PC-3 (cell line): Measurements from ENCODE around the gene ACTL6A. TPM values are rescaled to one million over a fixed set of nuclear protein-coding genes. Genes with fewer than 3 reads are reported as not detected.
"Not testable (repeated sequence)": the region's sequence is repeated elsewhere in the genome, so short reads cannot be mapped to it uniquely, and the experiment has no call there.

Source experiments
- ATAC-seq: fragments of 200-7000 bp; cut with Tn5 transposase; 2 replicates; pipeline ENCODE4 v1.9.1; 2020; ENCODE audit warnings: mild to moderate bottlenecking, moderate library complexity
- Bru-seq: library from RNA; stranded (reverse); fragments of 400-500 nt; gene quantifications from one replicate; lab custom pipeline; 2021; lab: Mats Ljungman, UMichigan
- BruChase-seq, 2 experiments: library from RNA; stranded (reverse); fragments of 400-500 nt; gene quantifications; one replicate each; lab custom pipeline; 2021; lab: Mats Ljungman, UMichigan
- BruUV-seq: library from RNA; stranded (reverse); fragments of 400-500 nt; replicated peaks from 2 replicates; lab custom pipeline; 2021; lab: Mats Ljungman, UMichigan
- CTCF ChIA-PET: fragments of 300-600 bp; sonication (Branson Sonifier 250); formaldehyde crosslinking; loops from one replicate; lab custom pipeline; 2022; ENCODE audit warnings: antibody characterized with exemption; lab: Charles Lee
- POLR2A ChIA-PET: fragments of 300-600 bp; sonication (Branson Sonifier 250); formaldehyde crosslinking; loops from one replicate; lab custom pipeline; 2022; ENCODE audit warnings: antibody characterized with exemption; ENCODE audit not compliant: unreplicated experiment; lab: Charles Lee
- DNase-seq: peaks from one replicate; pipeline ENCODE4 v3.0.0-alpha.2; 2015
- H2AFZ ChIP-seq: fragments of 300-600 bp; sonication (generic); 2 replicates; pipeline ENCODE4 v1.6.0; 2016; ENCODE audit warnings: antibody characterized with exemption, low read length
- H3F3A ChIP-seq: fragments of 300-600 bp; sonication (generic); one replicate; pipeline ENCODE4 v1.6.0; 2017; ENCODE audit warnings: antibody characterized with exemption, low read length, control low read depth, mild to moderate bottlenecking; ENCODE audit not compliant: unreplicated experiment
- H3K27ac ChIP-seq: fragments of 300-600 bp; sonication (generic); 2 replicates; pipeline ENCODE4 v1.5.1; 2016; ENCODE audit warnings: mild to moderate bottlenecking, low read length
- H3K27me3 ChIP-seq: fragments of 300-600 bp; sonication (generic); 2 replicates; pipeline ENCODE4 v1.6.1; 2016; ENCODE audit warnings: low read length, mixed read lengths
- H3K36me3 ChIP-seq: fragments of 300-600 bp; sonication (generic); 2 replicates; pipeline ENCODE4 v1.6.1; 2016; ENCODE audit warnings: low read depth, mixed run types, low read length, mixed read lengths
- H3K4me1 ChIP-seq: fragments of 300-600 bp; sonication (generic); 2 replicates; pipeline ENCODE4 v1.5.1; 2016; ENCODE audit warnings: low read length; ENCODE audit not compliant: insufficient read depth
- H3K4me2 ChIP-seq: fragments of 300-600 bp; sonication (generic); 2 replicates; pipeline ENCODE4 v1.6.0; 2016; ENCODE audit warnings: low read length
- H3K4me3 ChIP-seq: fragments of 300-600 bp; sonication (generic); 2 replicates; pipeline ENCODE4 v1.5.1; 2016; ENCODE audit warnings: mild to moderate bottlenecking, low read length, mixed read lengths
- H3K79me2 ChIP-seq: fragments of 300-600 bp; sonication (generic); 2 replicates; pipeline ENCODE4 v1.6.1; 2017; ENCODE audit warnings: low read length, mixed read lengths
- H3K9ac ChIP-seq: fragments of 300-600 bp; sonication (generic); 2 replicates; pipeline ENCODE4 v1.6.0; 2016; ENCODE audit warnings: mild to moderate bottlenecking, low read length
- H3K9me2 ChIP-seq: fragments of 300-600 bp; sonication (generic); replicated peaks from 2 replicates; pipeline ENCODE4 v1.6.1; 2016; ENCODE audit warnings: mixed run types, low read length, mixed read lengths
- H3K9me3 ChIP-seq: fragments of 300-600 bp; sonication (generic); 2 replicates; pipeline ENCODE4 v1.6.1; 2016; ENCODE audit warnings: low read length, mixed read lengths
- H4K20me1 ChIP-seq: fragments of 300-600 bp; sonication (generic); 2 replicates; pipeline ENCODE4 v1.6.1; 2016; ENCODE audit warnings: low read length, mixed read lengths
- CTCF ChIP-seq: fragments of 300-600 bp; sonication (generic); conservative IDR thresholded peaks from 2 replicates; pipeline ENCODE4 v1.5.1; 2017; ENCODE audit warnings: antibody characterized with exemption, low read depth, mild to moderate bottlenecking, low read length
- EZH2 ChIP-seq: fragments of 300-600 bp; sonication (generic); IDR thresholded peaks from one replicate; pipeline ENCODE4 v1.6.1; 2017; ENCODE audit warnings: antibody characterized with exemption, mild to moderate bottlenecking, low read length; ENCODE audit not compliant: unreplicated experiment
- EZH2phosphoT487 ChIP-seq: fragments of 300-600 bp; sonication (generic); IDR thresholded peaks from 2 replicates; pipeline ENCODE4 v1.6.1; 2018; ENCODE audit warnings: mild to moderate bottlenecking, antibody characterized with exemption, low read length, borderline replicate concordance
- intact Hi-C: fragments of 100-400 bp; cut with micrococcal nuclease; formaldehyde crosslinking; loops from 2 replicates; pipeline ENCODE4 v1.9.0; 2023
- long read RNA-seq: library from polyadenylated mRNA; unstranded; transcript quantifications from one replicate; pipeline ENCODE4 v2.0.0, GENCODE V29; 2021; ENCODE audit not compliant: unreplicated experiment
- total RNA-seq: library from RNA; depleted of rRNA; stranded (reverse); fragments of >200 nt; gene quantifications from 2 replicates; pipeline ENCODE4 v1.2.3, GENCODE V29; 2014; rRNA removed

The ACTL6A gene
- 102 and 105 TPM in 2 replicates for total RNA-seq
- Bru-seq, nascent RNA = percentile 77 among the genes with signal in this experiment
- BruChase-seq, experiment 1, labeled RNA remaining after a 6-hour chase = percentile 86 among the genes with signal in this experiment
- percentile 78 among the genes with signal in this experiment for BruChase-seq, experiment 2, labeled RNA remaining after a 2-hour chase
- long read RNA-seq, transcript ACTL6A-203 (14 exons, 1,750 nt) = minor isoform, 18 of 180 reads
- long read RNA-seq, transcript ACTL6A-202 (14 exons, 1,901 nt) = major isoform, 125 of 180 reads
- long read RNA-seq, transcript ACTL6A-204 (2 exons, 457 nt) = minor isoform, 15 of 180 reads
- long read RNA-seq, partial matches to known transcripts = 12 of 180 reads
- long read RNA-seq, other reads (novel, unspliced or antisense) = 9 of 180 reads

- DNase-seq (peak; percentile 100), ATAC-seq (peak; percentile 94)
- Histone ChIP-seq H3K27me3 (no peaks in the 10 kb centered on the region), H2AFZ (peak within 1 kb of the TSS; percentile 83), H4K20me1 (peaks cover 11% of the 10 kb centered on the region; the same call in 1 of the 2 replicates), H3K9ac (peak within 1 kb of the TSS; percentile 87), H3K4me1 (peaks cover 23% of the 10 kb centered on the region), H3K4me3 (peak within 1 kb of the TSS; percentile 89), H3K4me2 (peak within 1 kb of the TSS; percentile 89), H3K9me2 (no peaks in the 10 kb centered on the region), H3K36me3 (no peaks in the 10 kb centered on the region), H3K9me3 (no peaks in the 10 kb centered on the region), H3F3A (no peaks in the 10 kb centered on the region), H3K27ac (peak within 1 kb of the TSS; percentile 49), H3K79me2 (peaks cover 46% of the 10 kb centered on the region)
- no TSS peak for BruUV-seq
- intact Hi-C loops = loop anchor here (1.0 to 5.0 kb wide), 5 partner anchors 42 to 595 kb away; partner anchors contain the start of genes MRPL47, NDUFB5 and PIK3CA
- POLR2A ChIA-PET = interaction anchor here (0.6 to 1.0 kb wide), 4 partner anchors 42 to 162 kb away, joined by 3 to 9 read pairs (median 4); partner anchors contain the start of genes MRPL47 and NDUFB5
- TF ChIP-seq EZH2phosphoT487 (no peak), EZH2 (no peak), CTCF (no peak)
- CTCF ChIA-PET = interaction anchor here (0.7 to 1.1 kb wide), 4 partner anchors 42 to 133 kb away, joined by 3 to 4 read pairs (median 3); partner anchors contain the start of genes MRPL47 and NDUFB5
These were observed at the start of gene ACTL6A for GRCh38 chr3:179562591-179563270. ACTL6A (plus strand) TSS chr3:179562926; CDS start chr3:179563093, 167 bp downstream.

- no peaks in the 10 kb centered on the region for H3F3A ChIP-seq
- intact Hi-C loops = no loop called here
- ATAC-seq (no peak), DNase-seq (peak; percentile 4)
- ChIA-PET POLR2A (no interaction called here), CTCF (no interaction called here)
- H3K4me3 ChIP-seq = no peak overlapping the region
- H3K9me2 ChIP-seq = 0 out of 2 replicates have a peak, but pooled peaks cover 3% of the 10 kb centered on the region
- peaks cover 17% of the 10 kb centered on the region; the same call in 1 of the 2 replicates for H3K27me3 ChIP-seq
- TF ChIP-seq EZH2 (no peak), CTCF (no peak), EZH2phosphoT487 (no peak)
- H3K4me2 ChIP-seq = no peak overlapping the region
- H3K79me2 ChIP-seq = no peaks in the 10 kb centered on the region
- H4K20me1 ChIP-seq = no peaks in the 10 kb centered on the region
- no peaks in the 10 kb centered on the region for H3K9me3 ChIP-seq
- no peak overlapping the region for H2AFZ ChIP-seq
- BruUV-seq = no TSS peak
- no peaks in the 10 kb centered on the region for H3K4me1 ChIP-seq
- no peaks in the 10 kb centered on the region for H3K36me3 ChIP-seq
- no peak overlapping the region for H3K27ac ChIP-seq
- no peak overlapping the region for H3K9ac ChIP-seq
These were observed 48.9 kb upstream of the ACTL6A start for GRCh38 chr3:179513862-179514261.

- H3K9me3 ChIP-seq, H3K79me2 ChIP-seq, CTCF ChIA-PET, ATAC-seq, H3K9me2 ChIP-seq, H3K9ac ChIP-seq, H3K4me3 ChIP-seq, H3K27ac ChIP-seq, H3F3A ChIP-seq, BruUV-seq, intact Hi-C loops, H3K4me1 ChIP-seq, DNase-seq, POLR2A ChIA-PET, H4K20me1 ChIP-seq, H2AFZ ChIP-seq, H3K27me3 ChIP-seq, H3K36me3 ChIP-seq, H3K4me2 ChIP-seq: not testable (repeated sequence)
These were observed 46.1 kb upstream of the ACTL6A start for GRCh38 chr3:179516461-179517251.
